HepG2 (cell line): ENCODE measurements around the gene FAM89B. TPM values are rescaled to one million over a fixed set of nuclear protein-coding genes. Genes with fewer than 3 reads are reported as not detected.
"Not testable (repeated sequence)": the region's sequence is repeated elsewhere in the genome, so short reads cannot be mapped to it uniquely, and the experiment has no call there.

Experiments used
- ARID2 ChIP-seq: sonication (generic); formaldehyde crosslinking; IDR thresholded peaks from 2 replicates; pipeline ENCODE4 v1.8.1; 2022; ENCODE audit warnings: mild to moderate bottlenecking, missing genetic modification reagents, borderline replicate concordance
- EP300 ChIP-seq, 3 experiments: sonication (generic) in 1 of 3; formaldehyde crosslinking in 1 of 3; IDR thresholded peaks; 2 replicates each; pipeline versions ENCODE4 v1.5.1 to v1.6.1; 2011 to 2020; ENCODE audit warnings: low read depth in 2 of 3, low read length in 2 of 3, borderline replicate concordance in 1 of 3, improper control_type of control experiment in 1 of 3, mild to moderate bottlenecking in 1 of 3, missing genetic modification reagents in 1 of 3, moderate library complexity in 1 of 3
- ETV5 ChIP-seq: IDR thresholded peaks from 2 replicates; pipeline ENCODE4 v1.6.1; 2018; ENCODE audit warnings: missing biosample characterization, missing genetic modification reagents, inconsistent platforms, borderline replicate concordance
- FOXO1 ChIP-seq: sonication (generic); formaldehyde crosslinking; IDR thresholded peaks from 2 replicates; pipeline ENCODE4 v1.4.0; 2020; ENCODE audit warnings: missing genetic modification reagents
- GABPA ChIP-seq, 2 experiments: IDR thresholded peaks; 2 replicates each; pipeline ENCODE4 v1.6.1; 2011 to 2016; ENCODE audit warnings: low read depth in 2 of 2, low read length in 1 of 2, missing biosample characterization in 1 of 2, missing genetic modification characterization in 1 of 2
- IRF2 ChIP-seq: IDR thresholded peaks from 2 replicates; pipeline ENCODE4 v1.6.1; 2018; ENCODE audit warnings: missing genetic modification reagents, missing compliant biosample characterization
- MIER3 ChIP-seq: IDR thresholded peaks from 2 replicates; pipeline ENCODE4 v1.6.1; 2016; ENCODE audit warnings: missing compliant biosample characterization, borderline replicate concordance
- PAXIP1 ChIP-seq: sonication (generic); formaldehyde crosslinking; conservative IDR thresholded peaks from 2 replicates; pipeline ENCODE4 v1.4.0; 2020; ENCODE audit warnings: mild to moderate bottlenecking, missing genetic modification reagents, moderate library complexity
- SOX6 ChIP-seq, 2 experiments: fragments of 450-650 bp in 1 of 2; sonication (generic) in 1 of 2; formaldehyde crosslinking in 1 of 2; IDR thresholded peaks; 2 replicates each; pipeline versions ENCODE4 v1.4.0 to v1.6.1; 2017 to 2020; ENCODE audit warnings: antibody characterized with exemption in 1 of 2, mild to moderate bottlenecking in 1 of 2, missing genetic modification reagents in 1 of 2
- SP5 ChIP-seq: IDR thresholded peaks from 2 replicates; pipeline ENCODE4 v1.6.1; 2016; ENCODE audit warnings: low read depth, borderline replicate concordance
- TEAD3 ChIP-seq: optimal IDR thresholded peaks from 2 replicates; pipeline ENCODE3; 2016; ENCODE audit warnings: borderline replicate concordance
- TFE3 ChIP-seq: IDR thresholded peaks from 2 replicates; pipeline ENCODE4 v1.6.1; 2016
- ZBTB39 ChIP-seq: sonication (generic); formaldehyde crosslinking; IDR thresholded peaks from 2 replicates; pipeline ENCODE4 v1.5.0; 2020; ENCODE audit warnings: missing genetic modification reagents
- ZNF317 ChIP-seq: sonication (generic); formaldehyde crosslinking; IDR thresholded peaks from 2 replicates; pipeline ENCODE4 v1.5.0; 2020; ENCODE audit warnings: mild to moderate bottlenecking, missing genetic modification reagents
- ZNF441 ChIP-seq: sonication (generic); formaldehyde crosslinking; IDR thresholded peaks from 2 replicates; pipeline ENCODE4 v1.7.0; 2021; ENCODE audit warnings: missing genetic modification reagents, borderline replicate concordance
- polyA plus RNA-seq, 8 experiments: library from polyadenylated mRNA; depleted of rRNA in 3 of 8; stranded (reverse) in 7 of 8; unstranded in 1 of 8; fragments of >200 nt; fragmentation: Illumina TruSeq in 4 of 8; extraction: Trizol in 4 of 8; gene quantifications; 2 replicates each; pipeline versions ENCODE4 v1.2.1 to v1.2.3, GENCODE V29; 2011 to 2016; ENCODE audit warnings: low read depth in 4 of 8, missing spikeins in 1 of 8, mixed read lengths in 1 of 8; ENCODE audit not compliant: insufficient read depth in 1 of 8
- total RNA-seq, 5 experiments: library from RNA; depleted of rRNA; stranded (reverse); fragments of >200 nt; fragmentation: Illumina TruSeq; extraction: Trizol; gene quantifications; 2 replicates each; pipeline ENCODE4 v1.2.3, GENCODE V29; 2016; ENCODE audit warnings: low read depth in 1 of 5

Gene FAM89B
- total and polyA plus RNA-seq, 2 of the 13 experiments (the other 11 are each of a cell fraction or from before 2014, with no cell fraction given): 5.7 to 8.0 TPM

GRCh38 chr11:65522718-65523630, 49.4 kb upstream of the FAM89B start (continued):
- TF ChIP-seq ETV5 (CRISPR knock-in tag): peak; percentile 65; the same call in 1 of the 2 replicates
- peak; percentile 50; the same call in 1 of the 2 replicates for TF ChIP-seq TFE3 (CRISPR knock-in tag)
- TF ChIP-seq ARID2 (CRISPR knock-in tag): 0 out of 2 replicates have a peak, but pooled peaks have one; percentile 54
- not testable (repeated sequence) for TF ChIP-seq SOX6 (IDR thresholded peaks at IDR 0.05); GABPA (IDR thresholded peaks at IDR 0.05; ENCODE audit: low read depth, low read length); EP300 (CRISPR knock-in tag; IDR thresholded peaks at IDR 0.05; ENCODE audit: borderline replicate concordance)
- TF ChIP-seq SOX6 (CRISPR knock-in tag; IDR thresholded peaks at IDR 0.05): peak; percentile 24; the same call in 1 of the 2 replicates
- TF ChIP-seq ZNF441 (CRISPR knock-in tag): peak; percentile 17; the same call in 1 of the 2 replicates
- peak; percentile 53; the same call in 1 of the 2 replicates for TF ChIP-seq SP5 (CRISPR knock-in tag)
- peak; percentile 55; the same call in 1 of the 2 replicates for TF ChIP-seq ZBTB39
- TF ChIP-seq GABPA (CRISPR knock-in tag; IDR thresholded peaks at IDR 0.05; ENCODE audit: low read depth): peak; percentile 21; the same call in 1 of the 2 replicates
- peak; percentile 55 for TF ChIP-seq PAXIP1 (CRISPR knock-in tag)
- peak; percentile 31; the same call in 1 of the 2 replicates for TF ChIP-seq IRF2 (CRISPR knock-in tag)
- peak; percentile 11; the same call in 1 of the 2 replicates for TF ChIP-seq FOXO1
- peak in 1 of 2 experiments; percentile 17; a peak in 2 of 4 replicates for TF ChIP-seq EP300 (IDR thresholded peaks at IDR 0.05; ENCODE audit: low read depth in 2 of 2, low read length in 2 of 2)
- 0 out of 2 replicates have a peak, but pooled peaks have one; percentile 22 for TF ChIP-seq ZNF317 (CRISPR knock-in tag)
- peak; percentile 11; the same call in 1 of the 2 replicates for TF ChIP-seq MIER3 (CRISPR knock-in tag)
- TF ChIP-seq TEAD3 (CRISPR knock-in tag): peak; percentile 45
